Mucosa of rectum (tissue), 2 donors: ENCODE measurements around the gene PCDH9.

Source experiments
- H3K27ac ChIP-seq, 2 donors: one replicate each; pipeline ENCODE4 v1.7.0; 2013; ENCODE audit warnings: inconsistent platforms in 2 of 2, low read depth in 2 of 2, low read length in 2 of 2
- H3K27me3 ChIP-seq, 2 donors: one replicate each; pipeline ENCODE4 v1.7.0; 2013; ENCODE audit warnings: low read length in 2 of 2; ENCODE audit not compliant: control insufficient read depth in 2 of 2, insufficient read depth in 2 of 2
- H3K36me3 ChIP-seq, 2 donors: one replicate each; pipeline ENCODE4 v1.7.0; 2013; ENCODE audit warnings: low read length in 2 of 2; ENCODE audit not compliant: control insufficient read depth in 2 of 2, insufficient read depth in 2 of 2
- H3K4me1 ChIP-seq, 2 donors: one replicate each; pipeline ENCODE4 v1.7.0; 2013; ENCODE audit warnings: low read length in 2 of 2, mild to moderate bottlenecking in 1 of 2; ENCODE audit not compliant: control insufficient read depth in 2 of 2, insufficient read depth in 2 of 2
- H3K4me3 ChIP-seq, 2 donors: one replicate each; pipeline ENCODE4 v1.7.0; 2013; ENCODE audit warnings: low read length in 2 of 2
- H3K9ac ChIP-seq, 2 donors: one replicate each; pipeline ENCODE4 v1.7.0; 2013; ENCODE audit warnings: low read length in 2 of 2, low read depth in 1 of 2, mild to moderate bottlenecking in 1 of 2
- H3K9me3 ChIP-seq, 2 donors: one replicate each; pipeline ENCODE4 v1.7.0; 2013; ENCODE audit warnings: low read length in 2 of 2; ENCODE audit not compliant: control insufficient read depth in 2 of 2
- donor health status: healthy.
- donor health status: Normal muscosa, but diverticular disease.

PCDH9 gene

GRCh38 chr13:67168384-67168783 lies 61.8 kb downstream of the PCDH9 start:
- H3K9ac ChIP-seq = no peak overlapping the region
- H3K9me3 ChIP-seq = no peaks in the 10 kb centered on the region
- no peak overlapping the region for H3K4me3 ChIP-seq
- no peak overlapping the region for H3K27ac ChIP-seq
- H3K27me3 ChIP-seq = no peaks in the 10 kb centered on the region
- H3K4me1 ChIP-seq = no peaks in the 10 kb centered on the region
- H3K36me3 ChIP-seq = no peaks in the 10 kb centered on the region

DNA sequence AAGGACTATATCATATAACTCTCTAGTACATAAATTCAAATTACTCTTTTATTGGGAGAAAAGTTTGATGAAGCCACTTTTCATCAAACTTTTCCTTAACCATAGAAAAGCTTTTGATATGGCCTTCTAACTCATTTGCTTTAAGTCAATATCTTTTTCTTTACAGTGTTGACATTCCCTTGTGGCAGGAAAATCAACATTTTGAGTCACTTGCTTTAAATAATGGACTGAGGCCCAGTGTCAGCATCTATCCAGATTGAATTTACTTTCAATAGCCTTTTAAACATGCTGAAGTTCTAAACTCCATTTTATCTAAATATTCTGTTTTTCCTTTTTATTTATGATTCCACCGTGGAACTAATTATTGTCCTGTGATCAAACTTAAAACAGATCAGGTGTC lies 62.7 kb downstream of the PCDH9 start:
- Histone ChIP-seq H3K27me3 (no peaks in the 10 kb centered on the region), H3K36me3 (no peaks in the 10 kb centered on the region), H3K9ac (no peak overlapping the region), H3K4me3 (no peak overlapping the region), H3K4me1 (no peaks in the 10 kb centered on the region), H3K27ac (no peak overlapping the region), H3K9me3 (no peaks in the 10 kb centered on the region)

- no peaks in the 10 kb centered on the region for H3K36me3 ChIP-seq
- H3K9me3 ChIP-seq = no peaks in the 10 kb centered on the region
- H3K27ac ChIP-seq = no peak overlapping the region
- H3K4me1 ChIP-seq = no peaks in the 10 kb centered on the region
- no peak overlapping the region for H3K4me3 ChIP-seq
- no peaks in the 10 kb centered on the region for H3K27me3 ChIP-seq
- no peak overlapping the region for H3K9ac ChIP-seq
Observed at GRCh38 chr13:67161176-67161575, 69.0 kb downstream of the PCDH9 start.

GRCh38 chr13:67158903-67159302 lies 71.2 kb downstream of the PCDH9 start:
- Histone ChIP-seq H3K9me3 (no peaks in the 10 kb centered on the region), H3K36me3 (no peaks in the 10 kb centered on the region), H3K4me1 (no peaks in the 10 kb centered on the region), H3K27ac (no peak overlapping the region), H3K4me3 (no peak overlapping the region), H3K27me3 (no peaks in the 10 kb centered on the region), H3K9ac (no peak overlapping the region)

- Histone ChIP-seq H3K36me3 (no peaks in the 10 kb centered on the region), H3K27me3 (no peaks in the 10 kb centered on the region), H3K4me3 (no peak overlapping the region), H3K4me1 (no peaks in the 10 kb centered on the region), H3K9me3 (no peaks in the 10 kb centered on the region), H3K9ac (no peak overlapping the region), H3K27ac (no peak overlapping the region)
Observed at GRCh38 chr13:67156723-67157060, 73.4 kb downstream of the PCDH9 start.

- H3K9me3 ChIP-seq = no peaks in the 10 kb centered on the region
- no peak overlapping the region for H3K27ac ChIP-seq
- no peaks in the 10 kb centered on the region for H3K27me3 ChIP-seq
- no peak overlapping the region for H3K9ac ChIP-seq
- H3K4me3 ChIP-seq = no peak overlapping the region
- H3K4me1 ChIP-seq = no peaks in the 10 kb centered on the region
- H3K36me3 ChIP-seq = no peaks in the 10 kb centered on the region
Observed at GRCh38 chr13:67155898-67156722, 74.0 kb downstream of the PCDH9 start.

DNA sequence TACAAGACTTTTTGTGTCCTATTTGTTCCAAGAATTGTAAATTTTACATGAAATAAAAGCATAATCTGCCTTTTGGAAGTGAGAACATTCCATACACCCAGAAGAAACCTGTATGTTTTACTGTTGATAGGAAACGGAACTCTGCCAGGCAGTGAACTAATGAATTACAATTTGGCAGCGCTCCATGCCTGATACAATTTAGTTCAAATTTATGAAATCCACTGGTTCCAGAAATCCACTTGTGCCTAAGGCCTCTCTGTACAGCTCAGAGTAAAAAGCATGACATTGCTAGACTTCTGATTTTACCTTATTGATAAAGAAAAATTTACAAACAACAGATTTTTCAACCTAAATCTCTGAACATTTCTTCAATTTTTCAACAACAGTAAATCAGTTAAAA lies 78.1 kb downstream of the PCDH9 start:
- Histone ChIP-seq H3K4me1 (peaks cover 0 to 3% of the 10 kb centered on the region in 2 donors), H3K9me3 (no peaks in the 10 kb centered on the region), H3K27me3 (no peaks in the 10 kb centered on the region), H3K9ac (no peak overlapping the region), H3K36me3 (no peaks in the 10 kb centered on the region), H3K27ac (no peak overlapping the region), H3K4me3 (no peak overlapping the region)

DNA sequence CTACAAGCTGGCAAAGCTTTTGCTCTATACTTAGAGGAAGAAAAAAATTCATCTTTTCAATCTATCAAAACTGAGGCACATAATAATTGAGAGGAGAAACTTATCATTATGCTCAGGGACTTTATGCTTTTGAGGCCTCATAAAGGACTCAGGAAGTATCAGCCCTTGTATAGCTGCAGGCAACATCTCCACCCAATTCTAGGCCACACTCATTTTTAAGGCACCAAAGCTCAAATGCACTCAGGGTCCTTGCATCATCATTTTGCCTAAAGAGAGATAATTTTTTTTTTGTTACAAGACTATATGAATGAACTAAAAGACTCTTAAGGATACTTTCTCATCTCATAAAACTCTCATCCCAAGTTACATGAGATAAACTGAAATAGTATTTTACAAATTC lies 78.5 kb downstream of the PCDH9 start:
- Histone ChIP-seq H3K9ac (no peak overlapping the region), H3K4me1 (peaks cover 0 to 3% of the 10 kb centered on the region in 2 donors), H3K27ac (no peak overlapping the region), H3K36me3 (no peaks in the 10 kb centered on the region), H3K9me3 (no peaks in the 10 kb centered on the region), H3K27me3 (no peaks in the 10 kb centered on the region), H3K4me3 (no peak overlapping the region)

GRCh38 chr13:67150608-67151007 lies 79.5 kb downstream of the PCDH9 start:
- H3K36me3 ChIP-seq = no peaks in the 10 kb centered on the region
- no peak overlapping the region for H3K9ac ChIP-seq
- no peaks in the 10 kb centered on the region for H3K9me3 ChIP-seq
- H3K4me3 ChIP-seq = no peak overlapping the region
- H3K27me3 ChIP-seq = no peaks in the 10 kb centered on the region
- H3K4me1 ChIP-seq = peaks cover 0 to 3% of the 10 kb centered on the region in 2 donors
- H3K27ac ChIP-seq = no peak overlapping the region

GRCh38 chr13:67148161-67148571 lies 82.0 kb downstream of the PCDH9 start:
- no peak overlapping the region for H3K9ac ChIP-seq
- no peaks in the 10 kb centered on the region for H3K36me3 ChIP-seq
- H3K9me3 ChIP-seq = no peaks in the 10 kb centered on the region
- no peak overlapping the region for H3K4me3 ChIP-seq
- H3K4me1 ChIP-seq = peaks cover 0 to 3% of the 10 kb centered on the region in 2 donors
- H3K27me3 ChIP-seq = no peaks in the 10 kb centered on the region
- no peak overlapping the region for H3K27ac ChIP-seq
